ENCODE data around the gene PROB1.

DNA sequence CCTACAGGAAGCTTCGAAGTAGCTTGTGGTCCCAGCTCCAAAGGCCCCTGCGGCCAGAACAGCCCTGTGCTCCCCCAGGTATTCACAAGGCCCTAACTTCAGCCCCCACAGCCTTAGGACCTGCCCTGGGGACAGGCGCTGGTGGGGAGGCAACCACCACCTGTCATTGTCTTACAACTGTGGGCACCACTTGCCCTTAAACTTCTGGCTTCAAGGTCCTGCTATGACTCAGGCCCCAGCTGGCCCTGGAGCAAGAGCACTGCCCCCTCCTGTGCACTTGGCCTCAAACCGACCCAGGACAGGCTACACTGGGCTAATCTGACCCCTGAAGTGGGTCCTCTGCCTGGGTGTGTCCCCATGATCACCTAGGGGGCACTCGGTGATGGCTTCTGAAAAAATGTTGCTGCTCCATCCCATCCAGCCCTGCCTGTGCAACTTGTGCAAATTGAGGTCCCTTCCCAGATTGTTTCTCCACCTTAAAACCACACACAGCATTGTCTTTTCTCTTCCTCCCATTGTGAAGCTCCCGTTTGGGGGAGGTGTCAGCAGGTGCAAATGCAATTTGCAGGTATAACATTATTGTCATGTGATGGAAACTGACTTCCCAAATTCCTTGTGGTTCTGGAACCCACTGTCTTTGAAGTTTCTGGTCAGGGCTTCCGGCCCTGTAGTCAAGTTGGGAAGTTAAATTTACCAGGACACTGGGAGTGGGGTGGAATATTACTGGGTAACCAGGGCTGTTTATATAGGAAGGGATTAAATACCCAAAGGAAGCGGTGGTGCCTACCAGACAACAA lies 1.1 kb upstream of the PROB1 start:
- TF ChIP-seq, protein P1, sequence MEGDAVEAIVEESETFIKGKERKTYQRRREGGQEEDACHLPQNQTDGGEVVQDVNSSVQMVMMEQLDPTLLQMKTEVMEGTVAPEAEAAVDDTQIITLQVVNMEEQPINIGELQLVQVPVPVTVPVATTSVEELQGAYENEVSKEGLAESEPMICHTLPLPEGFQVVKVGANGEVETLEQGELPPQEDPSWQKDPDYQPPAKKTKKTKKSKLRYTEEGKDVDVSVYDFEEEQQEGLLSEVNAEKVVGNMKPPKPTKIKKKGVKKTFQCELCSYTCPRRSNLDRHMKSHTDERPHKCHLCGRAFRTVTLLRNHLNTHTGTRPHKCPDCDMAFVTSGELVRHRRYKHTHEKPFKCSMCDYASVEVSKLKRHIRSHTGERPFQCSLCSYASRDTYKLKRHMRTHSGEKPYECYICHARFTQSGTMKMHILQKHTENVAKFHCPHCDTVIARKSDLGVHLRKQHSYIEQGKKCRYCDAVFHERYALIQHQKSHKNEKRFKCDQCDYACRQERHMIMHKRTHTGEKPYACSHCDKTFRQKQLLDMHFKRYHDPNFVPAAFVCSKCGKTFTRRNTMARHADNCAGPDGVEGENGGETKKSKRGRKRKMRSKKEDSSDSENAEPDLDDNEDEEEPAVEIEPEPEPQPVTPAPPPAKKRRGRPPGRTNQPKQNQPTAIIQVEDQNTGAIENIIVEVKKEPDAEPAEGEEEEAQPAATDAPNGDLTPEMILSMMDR (IDR thresholded peaks at IDR 0.05; ENCODE audit: poor library complexity, severe bottlenecking): no peak
- TF ChIP-seq POLR2AphosphoS5 (IDR thresholded peaks at IDR 0.05) (no peak), TAF1 (IDR thresholded peaks at IDR 0.05; ENCODE audit: low read depth) (no peak), EZH2 (IDR thresholded peaks at IDR 0.05; ENCODE audit: borderline replicate concordance, insufficient read depth, low read length, poor library complexity, severe bottlenecking) (no peak), EP300 (conservative IDR thresholded peaks at IDR 0.05; ENCODE audit: poor library complexity, severe bottlenecking) (no peak)
